Psoas muscle (tissue), 8 donors: ENCODE measurements around the gene ADCY6. TPM values are rescaled to one million over a fixed set of nuclear protein-coding genes. Genes with fewer than 3 reads are reported as not detected.

ENCODE experiments used
- ATAC-seq, 4 donors: fragments of 200-7000 bp; cut with Tn5 transposase; one replicate each; pipeline ENCODE4 v1.9.1; 2020; ENCODE audit warnings: moderate library complexity in 3 of 4, mild to moderate bottlenecking in 2 of 4
- DNase-seq, 2 donors: peaks; one replicate each; pipeline ENCODE4 v3.0.0-alpha.2; 2020
- H3K27ac ChIP-seq: fragments of 200-600 bp; one replicate; pipeline ENCODE4 v1.8.0; 2022
- H3K27me3 ChIP-seq, 3 donors: fragments of 200-600 bp in 1 of 3; one replicate each; pipeline versions ENCODE4 v1.6.1 to v1.8.0; 2013 to 2022; ENCODE audit warnings: low read length in 2 of 3, mild to moderate bottlenecking in 2 of 3, moderate library complexity in 1 of 3; ENCODE audit not compliant: insufficient read depth in 3 of 3
- H3K36me3 ChIP-seq, 2 donors: fragments of 200-600 bp in 1 of 2; one replicate each; pipeline versions ENCODE4 v1.6.1 to v1.8.0; 2013 to 2022; ENCODE audit warnings: low read depth in 1 of 2, mild to moderate bottlenecking in 1 of 2, moderate library complexity in 1 of 2; ENCODE audit not compliant: insufficient read depth in 1 of 2
- H3K4me1 ChIP-seq: fragments of 200-600 bp; one replicate; pipeline ENCODE4 v1.8.0; 2022
- H3K4me3 ChIP-seq: fragments of 200-600 bp; one replicate; pipeline ENCODE4 v1.8.0; 2022; ENCODE audit warnings: mild to moderate bottlenecking
- H3K9me3 ChIP-seq: fragments of 200-600 bp; one replicate; pipeline ENCODE4 v1.8.0; 2022
- WGBS, 3 donors: extraction: QIAGEN DNeasy Blood & Tissue Kit; methylation state at CpG; one replicate each; pipeline versions ENCODE4 v1.1.6 to v1.1.7; 2013; 5-methylcytosine and 5-hydroxymethylcytosine counted together
- intact Hi-C, 2 donors: fragments of 100-400 bp; cut with DNase I; formaldehyde crosslinking; loops; one replicate each; pipeline versions ENCODE4 v1.11.0 to v1.14.2; 2022
- polyA plus RNA-seq, 3 donors: library from polyadenylated mRNA; stranded (reverse); fragments of 200-250 nt; gene quantifications; one replicate each; pipeline ENCODE4 v1.2.3, GENCODE V29; 2013
- total RNA-seq, 4 donors: library from RNA; stranded (reverse); fragmentation: NEBNext Ultra II Directional in 2 of 4; extraction: Animal tissue kit (Norgen Biotek cat#: 25700) in 2 of 4; gene quantifications; one replicate each; pipeline versions ENCODE4 v1.2.1 to v1.2.4, GENCODE V29; 2021 to 2023
- TF ChIP-seq, protein P1 (sequence below): fragments of 200-600 bp; IDR thresholded peaks from one replicate; pipeline ENCODE4 v1.8.0; 2022; ENCODE audit warnings: antibody characterized with exemption
- donor health status: healthy with polysubstance abuse.
- donor health status: DM: no; HTN: no; CAD: no; lungs with moderate emphysema.
- donor health status: Bipolar disorder and iron deficiency.
- donor health status: healthy.
- donor health status: DM: yes; HTN: yes; CAD: no.
- donor health status: DM: no; HTN: no; CAD: no.
- donor health status: DM: no; HTN: no; CAD: no.
- donor health status: DM: yes; HTN: yes; CAD: no.

ADCY6 gene
- total and polyA plus RNA-seq, 7 donors, result 5.3 to 18.9 (median 13.1) TPM

DNA sequence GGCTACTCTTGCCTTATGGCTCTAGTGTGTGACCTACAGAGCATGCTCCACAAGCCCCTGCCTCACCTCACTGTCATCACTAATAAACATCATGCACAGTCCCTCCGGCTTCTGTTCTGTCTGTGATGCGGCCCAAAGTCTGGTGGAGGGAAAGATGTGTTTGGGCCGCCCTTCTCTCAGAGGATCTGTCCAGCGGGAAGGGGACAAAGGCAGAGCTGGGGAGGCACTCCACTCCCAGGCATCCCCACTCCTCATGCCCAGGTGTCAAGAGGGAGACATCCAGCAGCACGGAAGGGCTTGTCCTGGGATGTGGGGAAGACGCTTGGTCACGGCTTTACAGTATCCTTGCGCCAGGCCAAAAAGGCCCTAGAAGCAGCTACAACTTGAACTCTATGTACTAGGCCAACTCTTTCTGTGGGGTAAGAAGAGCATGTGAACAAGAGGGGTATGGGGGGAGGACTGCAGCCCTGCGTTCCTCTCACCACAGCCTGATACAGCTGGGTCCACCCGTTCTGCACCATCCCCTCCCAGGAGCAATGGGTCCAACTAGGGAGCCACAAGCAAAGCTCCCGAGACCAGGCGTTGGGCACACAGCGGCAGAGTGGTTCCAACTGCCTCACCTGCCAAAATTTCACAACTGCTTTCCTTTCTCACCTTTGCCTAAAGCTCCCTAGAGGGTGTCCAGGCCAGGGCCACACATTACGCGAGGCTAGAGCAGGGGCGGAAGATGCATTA is 40.1 kb upstream of the ADCY6 start:
- ATAC-seq, result no peak
- intact Hi-C loops, result no loop called here
- TF ChIP-seq, protein P1, sequence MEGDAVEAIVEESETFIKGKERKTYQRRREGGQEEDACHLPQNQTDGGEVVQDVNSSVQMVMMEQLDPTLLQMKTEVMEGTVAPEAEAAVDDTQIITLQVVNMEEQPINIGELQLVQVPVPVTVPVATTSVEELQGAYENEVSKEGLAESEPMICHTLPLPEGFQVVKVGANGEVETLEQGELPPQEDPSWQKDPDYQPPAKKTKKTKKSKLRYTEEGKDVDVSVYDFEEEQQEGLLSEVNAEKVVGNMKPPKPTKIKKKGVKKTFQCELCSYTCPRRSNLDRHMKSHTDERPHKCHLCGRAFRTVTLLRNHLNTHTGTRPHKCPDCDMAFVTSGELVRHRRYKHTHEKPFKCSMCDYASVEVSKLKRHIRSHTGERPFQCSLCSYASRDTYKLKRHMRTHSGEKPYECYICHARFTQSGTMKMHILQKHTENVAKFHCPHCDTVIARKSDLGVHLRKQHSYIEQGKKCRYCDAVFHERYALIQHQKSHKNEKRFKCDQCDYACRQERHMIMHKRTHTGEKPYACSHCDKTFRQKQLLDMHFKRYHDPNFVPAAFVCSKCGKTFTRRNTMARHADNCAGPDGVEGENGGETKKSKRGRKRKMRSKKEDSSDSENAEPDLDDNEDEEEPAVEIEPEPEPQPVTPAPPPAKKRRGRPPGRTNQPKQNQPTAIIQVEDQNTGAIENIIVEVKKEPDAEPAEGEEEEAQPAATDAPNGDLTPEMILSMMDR, result no peak

DNA sequence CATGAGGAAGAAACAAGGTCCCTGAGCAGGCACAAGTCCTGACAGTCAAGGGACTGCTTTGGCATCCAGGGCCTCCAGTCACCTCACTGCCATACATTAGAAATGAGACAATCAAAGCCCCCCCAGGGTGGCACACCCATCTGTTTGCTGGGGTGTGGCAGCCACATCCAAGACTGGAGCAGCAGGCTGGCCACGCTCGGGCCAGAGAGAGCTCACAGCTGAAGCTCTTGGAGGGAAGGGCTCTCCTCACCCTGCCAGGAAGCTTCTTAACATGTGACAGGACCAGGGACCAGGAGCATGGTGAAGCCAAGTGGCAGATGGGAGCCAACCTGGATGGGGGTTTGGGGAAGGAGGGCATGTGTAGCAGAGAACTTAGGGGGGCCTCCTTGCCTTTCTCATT is 39.4 kb upstream of the ADCY6 start:
- 39 to 46% (median 46%) methylated on average over 2 of the region's 2 CpGs for WGBS, 3 donors

More for the DNA sequence above, 40.1 kb upstream of the ADCY6 start:
- H3K27me3 ChIP-seq, result no peaks in the 10 kb centered on the region
- H3K36me3 ChIP-seq, result peaks cover 21 to 69% of the 10 kb centered on the region in 2 donors
- WGBS, 3 donors, result 86 to 89% (median 87%) methylated on average over 16 of the region's 16 CpGs
- no peak for DNase-seq
- no peaks in the 10 kb centered on the region for H3K4me1 ChIP-seq
- no peak overlapping the region for H3K4me3 ChIP-seq
- no peaks in the 10 kb centered on the region for H3K9me3 ChIP-seq
- H3K27ac ChIP-seq, result no peak overlapping the region

DNA sequence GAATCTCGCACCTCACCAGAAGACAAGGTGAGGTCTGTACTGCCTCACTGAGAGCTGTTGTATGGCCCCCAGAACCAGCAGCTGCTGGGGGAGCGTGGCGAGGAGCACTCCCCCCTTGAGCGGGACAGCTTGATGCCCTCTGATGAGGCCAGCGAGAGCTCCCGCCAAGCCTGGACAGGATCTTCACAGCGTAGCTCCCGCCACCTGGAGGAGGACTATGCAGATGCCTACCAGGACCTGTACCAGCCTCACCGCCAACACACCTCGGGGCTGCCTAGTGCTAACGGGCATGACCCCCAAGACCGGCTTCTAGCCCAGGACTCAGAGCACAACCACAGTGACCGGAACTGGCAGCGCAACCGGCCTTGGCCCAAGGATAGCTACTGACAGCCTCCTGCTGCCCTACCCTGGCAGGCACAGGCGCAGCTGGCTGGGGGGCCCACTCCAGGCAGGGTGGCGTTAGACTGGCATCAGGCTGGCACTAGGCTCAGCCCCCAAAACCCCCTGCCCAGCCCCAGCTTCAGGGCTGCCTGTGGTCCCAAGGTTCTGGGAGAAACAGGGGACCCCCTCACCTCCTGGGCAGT is 38.7 kb upstream of the ADCY6 start:
- WGBS, 3 donors, result 83 to 92% (median 83%) methylated on average over 17 of the region's 17 CpGs

More for the DNA sequence above, 39.4 kb upstream of the ADCY6 start:
- intact Hi-C loops, result no loop called here
- Histone ChIP-seq H3K4me3 (no peak overlapping the region), H3K9me3 (no peaks in the 10 kb centered on the region), H3K4me1 (no peaks in the 10 kb centered on the region), H3K27ac (no peak overlapping the region), H3K36me3 (peaks cover 18 to 62% of the 10 kb centered on the region in 2 donors), H3K27me3 (no peaks in the 10 kb centered on the region)
- TF ChIP-seq, protein P1, result no peak
- peak in 1 of 4 donors; percentile 20 for ATAC-seq
- DNase-seq, result no peak

DNA sequence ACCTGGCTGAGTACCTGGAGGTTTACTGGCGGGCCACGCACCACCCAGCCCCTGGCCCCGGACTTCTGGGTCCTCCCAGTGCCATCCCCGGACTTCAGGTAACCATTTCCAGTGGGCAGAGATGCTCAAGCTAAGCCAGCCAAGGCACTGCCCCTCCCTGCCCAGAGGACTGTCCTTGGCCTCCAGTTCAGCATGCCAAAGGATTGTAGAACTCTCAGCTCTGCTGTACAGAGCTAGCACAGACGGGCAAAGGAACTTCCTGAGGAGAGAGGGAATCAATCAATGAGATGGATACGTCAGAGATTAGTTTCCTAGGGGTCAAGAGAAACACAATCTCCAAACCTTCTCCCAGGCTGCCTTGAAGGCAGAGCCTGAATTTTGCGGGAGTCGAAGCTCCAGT is 38.1 kb upstream of the ADCY6 start:
- H3K36me3 ChIP-seq, result peaks cover 7 to 49% of the 10 kb centered on the region in 2 donors
- 80 to 89% (median 82%) methylated on average over 8 of the region's 8 CpGs for WGBS, 3 donors
- no peaks in the 10 kb centered on the region for H3K9me3 ChIP-seq

More for the DNA sequence above, 38.7 kb upstream of the ADCY6 start:
- no peak overlapping the region for H3K27ac ChIP-seq
- H3K27me3 ChIP-seq, result no peaks in the 10 kb centered on the region
- H3K9me3 ChIP-seq, result no peaks in the 10 kb centered on the region
- TF ChIP-seq, protein P1, result no peak
- peaks cover 12 to 55% of the 10 kb centered on the region in 2 donors for H3K36me3 ChIP-seq
- intact Hi-C loops, result no loop called here
- DNase-seq, result no peak
- peak in 2 of 4 donors; percentile 16 to 19 for ATAC-seq
- no peak overlapping the region for H3K4me3 ChIP-seq
- H3K4me1 ChIP-seq, result no peaks in the 10 kb centered on the region

More for the DNA sequence above, 38.1 kb upstream of the ADCY6 start:
- Histone ChIP-seq H3K27me3 (no peaks in the 10 kb centered on the region), H3K4me1 (no peaks in the 10 kb centered on the region), H3K27ac (no peak overlapping the region), H3K4me3 (no peak overlapping the region)
- TF ChIP-seq, protein P1, result no peak
- intact Hi-C loops, result no loop called here
- ATAC-seq (no peak), DNase-seq (no peak)
